Lower leg skin (tissue), 3 donors: Measurements from ENCODE around the gene ZDHHC13.

Source experiments
- POLR2A ChIP-seq, 2 donors: fragments of 450-650 bp; IDR thresholded peaks; one replicate each; pipeline ENCODE4 v1.6.1; 2016 to 2017; ENCODE audit warnings: antibody characterized with exemption in 2 of 2, mild to moderate bottlenecking in 1 of 2, moderate library complexity in 1 of 2
- TF ChIP-seq, protein P1 (sequence below), 3 donors: fragments of 450-650 bp; IDR thresholded peaks; one replicate each; pipeline ENCODE4 v1.5.1; 2016; ENCODE audit warnings: antibody characterized with exemption in 3 of 3, mild to moderate bottlenecking in 3 of 3, moderate library complexity in 2 of 3

DNA sequence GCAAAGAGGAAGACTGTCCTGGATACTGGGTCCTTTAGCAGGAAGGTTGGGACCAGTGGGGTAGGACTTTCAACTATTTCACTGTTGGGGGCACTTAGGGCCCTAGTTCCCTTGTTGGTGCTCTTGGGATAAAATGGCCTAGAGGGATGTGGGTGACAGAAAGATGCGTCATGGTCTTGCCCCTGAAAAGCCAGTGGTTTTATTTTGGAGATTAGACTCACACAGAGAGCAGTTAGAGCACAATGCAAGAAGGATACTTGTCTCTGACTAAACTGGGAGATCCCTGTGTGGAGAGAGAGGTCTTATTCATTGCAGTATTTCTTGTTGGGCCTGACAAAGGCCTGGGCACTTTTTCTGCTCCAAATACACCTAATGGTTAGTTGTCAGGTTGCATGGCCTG, 33.8 kb upstream of the ZDHHC13 start:
- TF ChIP-seq, protein P1, sequence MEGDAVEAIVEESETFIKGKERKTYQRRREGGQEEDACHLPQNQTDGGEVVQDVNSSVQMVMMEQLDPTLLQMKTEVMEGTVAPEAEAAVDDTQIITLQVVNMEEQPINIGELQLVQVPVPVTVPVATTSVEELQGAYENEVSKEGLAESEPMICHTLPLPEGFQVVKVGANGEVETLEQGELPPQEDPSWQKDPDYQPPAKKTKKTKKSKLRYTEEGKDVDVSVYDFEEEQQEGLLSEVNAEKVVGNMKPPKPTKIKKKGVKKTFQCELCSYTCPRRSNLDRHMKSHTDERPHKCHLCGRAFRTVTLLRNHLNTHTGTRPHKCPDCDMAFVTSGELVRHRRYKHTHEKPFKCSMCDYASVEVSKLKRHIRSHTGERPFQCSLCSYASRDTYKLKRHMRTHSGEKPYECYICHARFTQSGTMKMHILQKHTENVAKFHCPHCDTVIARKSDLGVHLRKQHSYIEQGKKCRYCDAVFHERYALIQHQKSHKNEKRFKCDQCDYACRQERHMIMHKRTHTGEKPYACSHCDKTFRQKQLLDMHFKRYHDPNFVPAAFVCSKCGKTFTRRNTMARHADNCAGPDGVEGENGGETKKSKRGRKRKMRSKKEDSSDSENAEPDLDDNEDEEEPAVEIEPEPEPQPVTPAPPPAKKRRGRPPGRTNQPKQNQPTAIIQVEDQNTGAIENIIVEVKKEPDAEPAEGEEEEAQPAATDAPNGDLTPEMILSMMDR (IDR thresholded peaks at IDR 0.05) = no peak
- TF ChIP-seq POLR2A (IDR thresholded peaks at IDR 0.05) = no peak
